Measurements from ENCODE around the gene ABCC12.

Gene ABCC12

DNA sequence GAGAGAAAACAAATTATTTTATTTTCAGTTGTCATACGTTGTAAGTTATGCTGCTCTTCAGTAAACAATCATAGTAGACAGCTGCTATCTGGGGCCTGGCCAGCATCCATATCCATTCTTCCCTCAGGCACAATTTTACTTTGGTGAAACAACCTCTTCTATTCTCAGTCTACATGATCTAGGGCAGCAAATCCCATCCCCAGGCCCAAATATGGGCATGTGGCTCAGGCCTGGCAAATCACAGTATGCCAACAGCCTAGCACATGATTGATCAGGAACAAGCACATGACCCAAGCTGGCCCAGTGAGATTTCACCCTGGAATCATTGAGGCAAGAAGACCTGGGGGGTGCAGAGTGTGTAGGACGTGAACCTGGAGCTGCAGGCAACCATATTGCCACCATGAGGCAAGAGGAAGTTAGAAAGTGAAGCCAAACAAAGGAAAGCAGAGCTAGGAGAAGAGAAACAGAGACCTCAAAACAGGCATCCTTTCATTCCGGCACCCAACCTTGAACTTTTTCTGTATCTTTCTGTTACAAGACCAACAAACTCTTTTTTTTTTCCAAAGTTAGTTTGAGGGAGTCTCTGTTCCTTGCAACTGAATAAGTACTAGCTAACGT lies 10.3 kb upstream of the ABCC12 start:
- H4K20me1 ChIP-seq (ENCODE audit: insufficient read depth, low read length, poor library complexity, severe bottlenecking), result no peaks in the 10 kb centered on the region
- no peaks in the 10 kb centered on the region for H3F3A ChIP-seq (ENCODE audit: low read depth)
- peak overlapping the region; percentile 40; the same call in 1 of the 2 replicates for H2AFZ ChIP-seq (ENCODE audit: low read length)
- H3K79me2 ChIP-seq (ENCODE audit: insufficient read depth, low read length), result no peaks in the 10 kb centered on the region
- H3K4me1 ChIP-seq (ENCODE audit: insufficient read depth, low read length, poor library complexity, severe bottlenecking), result peaks cover 6% of the 10 kb centered on the region
- no peaks in the 10 kb centered on the region for H3K9me2 ChIP-seq (replicated peaks; ENCODE audit: low read depth, low read length)
- H3K9me3 ChIP-seq (ENCODE audit: insufficient read depth, low read depth, low read length), result no peaks in the 10 kb centered on the region
- no peaks in the 10 kb centered on the region for H3K27me3 ChIP-seq (ENCODE audit: insufficient read depth, low read length, poor library complexity, severe bottlenecking)
- H3K9ac ChIP-seq (ENCODE audit: low read depth, low read length, poor library complexity, severe bottlenecking), result no peak overlapping the region
- no peaks in the 10 kb centered on the region for H3K36me3 ChIP-seq (ENCODE audit: insufficient read depth, low read length)
- no peak overlapping the region for H3K4me3 ChIP-seq (ENCODE audit: low read length, poor library complexity, severe bottlenecking)
- TF ChIP-seq EZH2phosphoT487 (IDR thresholded peaks at IDR 0.05; ENCODE audit: borderline replicate concordance), result no peak
- TF ChIP-seq, protein P1, sequence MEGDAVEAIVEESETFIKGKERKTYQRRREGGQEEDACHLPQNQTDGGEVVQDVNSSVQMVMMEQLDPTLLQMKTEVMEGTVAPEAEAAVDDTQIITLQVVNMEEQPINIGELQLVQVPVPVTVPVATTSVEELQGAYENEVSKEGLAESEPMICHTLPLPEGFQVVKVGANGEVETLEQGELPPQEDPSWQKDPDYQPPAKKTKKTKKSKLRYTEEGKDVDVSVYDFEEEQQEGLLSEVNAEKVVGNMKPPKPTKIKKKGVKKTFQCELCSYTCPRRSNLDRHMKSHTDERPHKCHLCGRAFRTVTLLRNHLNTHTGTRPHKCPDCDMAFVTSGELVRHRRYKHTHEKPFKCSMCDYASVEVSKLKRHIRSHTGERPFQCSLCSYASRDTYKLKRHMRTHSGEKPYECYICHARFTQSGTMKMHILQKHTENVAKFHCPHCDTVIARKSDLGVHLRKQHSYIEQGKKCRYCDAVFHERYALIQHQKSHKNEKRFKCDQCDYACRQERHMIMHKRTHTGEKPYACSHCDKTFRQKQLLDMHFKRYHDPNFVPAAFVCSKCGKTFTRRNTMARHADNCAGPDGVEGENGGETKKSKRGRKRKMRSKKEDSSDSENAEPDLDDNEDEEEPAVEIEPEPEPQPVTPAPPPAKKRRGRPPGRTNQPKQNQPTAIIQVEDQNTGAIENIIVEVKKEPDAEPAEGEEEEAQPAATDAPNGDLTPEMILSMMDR (conservative IDR thresholded peaks at IDR 0.05; ENCODE audit: low read length), result no peak
- no peak overlapping the region for H3K4me2 ChIP-seq (ENCODE audit: low read depth, low read length, poor library complexity, severe bottlenecking)

- no peak overlapping the region for H3K9ac ChIP-seq (ENCODE audit: low read depth, low read length, poor library complexity, severe bottlenecking)
- no peaks in the 10 kb centered on the region for H4K20me1 ChIP-seq (ENCODE audit: insufficient read depth, low read length, poor library complexity, severe bottlenecking)
- H3K9me2 ChIP-seq (replicated peaks; ENCODE audit: low read depth, low read length), result no peaks in the 10 kb centered on the region
- no peak overlapping the region for H3K4me3 ChIP-seq (ENCODE audit: low read length, poor library complexity, severe bottlenecking)
- no peaks in the 10 kb centered on the region for H3K79me2 ChIP-seq (ENCODE audit: insufficient read depth, low read length)
- no peaks in the 10 kb centered on the region for H3K9me3 ChIP-seq (ENCODE audit: insufficient read depth, low read depth, low read length)
- H3K27me3 ChIP-seq (ENCODE audit: insufficient read depth, low read length, poor library complexity, severe bottlenecking), result no peaks in the 10 kb centered on the region
- peaks cover 6% of the 10 kb centered on the region for H3K4me1 ChIP-seq (ENCODE audit: insufficient read depth, low read length, poor library complexity, severe bottlenecking)
- H3K4me2 ChIP-seq (ENCODE audit: low read depth, low read length, poor library complexity, severe bottlenecking), result peak overlapping the region; percentile 40
- TF ChIP-seq, protein P1 (conservative IDR thresholded peaks at IDR 0.05; ENCODE audit: low read length), result peak; percentile 88
- no peak for TF ChIP-seq EZH2phosphoT487 (IDR thresholded peaks at IDR 0.05; ENCODE audit: borderline replicate concordance)
- peak overlapping the region; percentile 70; the same call in 1 of the 2 replicates for H2AFZ ChIP-seq (ENCODE audit: low read length)
- H3F3A ChIP-seq (ENCODE audit: low read depth), result no peaks in the 10 kb centered on the region
- no peaks in the 10 kb centered on the region for H3K36me3 ChIP-seq (ENCODE audit: insufficient read depth, low read length)
These were observed 9.3 kb upstream of the ABCC12 start for GRCh38 chr16:48164907-48165715.

- H4K20me1 ChIP-seq (ENCODE audit: insufficient read depth, low read length, poor library complexity, severe bottlenecking), result no peaks in the 10 kb centered on the region
- no peaks in the 10 kb centered on the region for H3K79me2 ChIP-seq (ENCODE audit: insufficient read depth, low read length)
- H3K9me3 ChIP-seq (ENCODE audit: insufficient read depth, low read depth, low read length), result no peaks in the 10 kb centered on the region
- no peaks in the 10 kb centered on the region for H3F3A ChIP-seq (ENCODE audit: low read depth)
- H3K4me3 ChIP-seq (ENCODE audit: low read length, poor library complexity, severe bottlenecking), result no peak overlapping the region
- TF ChIP-seq, protein P1 (conservative IDR thresholded peaks at IDR 0.05; ENCODE audit: low read length), result no peak
- TF ChIP-seq EZH2phosphoT487 (IDR thresholded peaks at IDR 0.05; ENCODE audit: borderline replicate concordance), result no peak
- H2AFZ ChIP-seq (ENCODE audit: low read length), result no peak overlapping the region
- H3K9me2 ChIP-seq (replicated peaks; ENCODE audit: low read depth, low read length), result no peaks in the 10 kb centered on the region
- no peak overlapping the region for H3K9ac ChIP-seq (ENCODE audit: low read depth, low read length, poor library complexity, severe bottlenecking)
- no peaks in the 10 kb centered on the region for H3K36me3 ChIP-seq (ENCODE audit: insufficient read depth, low read length)
- H3K27me3 ChIP-seq (ENCODE audit: insufficient read depth, low read length, poor library complexity, severe bottlenecking), result no peaks in the 10 kb centered on the region
- H3K4me1 ChIP-seq (ENCODE audit: insufficient read depth, low read length, poor library complexity, severe bottlenecking), result peaks cover 6% of the 10 kb centered on the region
- H3K4me2 ChIP-seq (ENCODE audit: low read depth, low read length, poor library complexity, severe bottlenecking), result no peak overlapping the region
These were observed 7.1 kb upstream of the ABCC12 start for GRCh38 chr16:48162839-48163410.

Data from Loucy (cell line).